GM12891 (cell line): ENCODE results near the gene NRXN3.

Experiments used
- POLR2A ChIP-seq: IDR thresholded peaks from 2 replicates; pipeline ENCODE4 v1.6.1; 2011; ENCODE audit warnings: low read depth, low read length, control low read depth
- POLR2AphosphoS5 ChIP-seq: IDR thresholded peaks from 2 replicates; pipeline ENCODE4 v1.6.1; 2011; ENCODE audit warnings: low read depth, low read length, control low read depth
- TAF1 ChIP-seq: IDR thresholded peaks from 2 replicates; pipeline ENCODE4 v1.6.1; 2011; ENCODE audit warnings: low read depth, low read length, control low read depth

- TF ChIP-seq TAF1 = no peak
- no peak for TF ChIP-seq POLR2A
- TF ChIP-seq POLR2AphosphoS5 = no peak
These were observed 1664.7 kb downstream of the NRXN3 start for GRCh38 chr14:79834868-79835267.
